Measurements from ENCODE around the gene RTN4IP1.

Gene RTN4IP1

GRCh38 chr6:106547601-106548453, 81.5 kb downstream of the RTN4IP1 start:
- TF ChIP-seq CTCF (IDR thresholded peaks at IDR 0.05; ENCODE audit: low read length) (no peak), EZH2 (optimal IDR thresholded peaks at IDR 0.05; ENCODE audit: low read depth, low read length) (no peak), EZH2phosphoT487 (IDR thresholded peaks at IDR 0.05; ENCODE audit: low read length) (no peak)
- Histone ChIP-seq H3K9me2 (replicated peaks; ENCODE audit: insufficient read depth, low read length) (no peaks in the 10 kb centered on the region), H2AFZ (ENCODE audit: low read length) (no peak overlapping the region), H3K4me1 (ENCODE audit: low read length) (no peaks in the 10 kb centered on the region), H3K9me3 (replicated peaks; ENCODE audit: insufficient read depth, low read length) (no peaks in the 10 kb centered on the region), H3K9ac (ENCODE audit: low read length) (no peak overlapping the region), H3K4me3 (ENCODE audit: low read length) (no peak overlapping the region), H3K27ac (ENCODE audit: low read length) (no peak overlapping the region), H3F3A (ENCODE audit: insufficient read depth, low read length) (no peaks in the 10 kb centered on the region), H3K4me2 (ENCODE audit: low read depth, low read length) (no peak overlapping the region), H3K27me3 (replicated peaks; ENCODE audit: insufficient read depth, low read length) (no peaks in the 10 kb centered on the region), H3K36me3 (replicated peaks; ENCODE audit: insufficient read depth, low read length) (no peaks in the 10 kb centered on the region), H4K20me1 (ENCODE audit: insufficient read depth, low read length) (no peaks in the 10 kb centered on the region), H3K79me2 (ENCODE audit: low read length) (no peaks in the 10 kb centered on the region)
- DNase-seq, result no peak

DNA sequence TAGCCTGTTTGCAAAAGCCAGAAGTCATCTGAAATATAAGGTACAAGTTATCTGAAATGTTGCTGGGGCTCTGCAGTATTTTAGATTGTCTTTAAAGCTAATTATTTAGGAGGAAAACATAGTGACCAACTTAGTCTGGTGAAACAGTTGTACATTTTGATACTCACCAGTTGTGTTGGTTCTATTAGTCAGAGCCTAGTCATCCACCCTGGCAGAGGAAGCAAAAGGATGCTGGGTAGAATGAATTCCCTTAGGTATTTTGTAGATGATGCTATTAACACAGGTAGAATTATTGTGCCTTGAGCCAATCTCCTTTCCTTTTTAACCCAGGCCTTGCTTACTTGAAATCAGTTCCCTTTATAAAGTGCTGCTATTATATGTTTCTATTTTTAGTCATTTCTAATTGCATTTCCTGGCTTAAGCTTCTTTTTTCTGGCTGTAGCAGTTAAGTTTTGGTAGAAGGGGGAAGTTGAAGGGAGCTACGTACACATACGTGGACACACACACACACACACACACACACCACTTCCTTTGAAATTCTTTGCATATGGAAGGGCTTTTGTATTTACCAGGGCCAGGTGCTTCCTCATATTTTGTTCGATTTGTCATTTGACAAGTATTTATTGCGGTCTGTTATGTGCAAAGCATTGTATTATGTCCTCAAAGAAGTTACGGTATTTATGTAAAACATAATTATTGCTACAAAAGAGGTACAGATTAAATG, 82.4 kb downstream of the RTN4IP1 start:
- Histone ChIP-seq H3K79me2 (ENCODE audit: low read length) (no peaks in the 10 kb centered on the region), H3K9me2 (replicated peaks; ENCODE audit: insufficient read depth, low read length) (no peaks in the 10 kb centered on the region), H3K9ac (ENCODE audit: low read length) (no peak overlapping the region), H3K27me3 (replicated peaks; ENCODE audit: insufficient read depth, low read length) (no peaks in the 10 kb centered on the region), H3K36me3 (replicated peaks; ENCODE audit: insufficient read depth, low read length) (no peaks in the 10 kb centered on the region), H3K4me2 (ENCODE audit: low read depth, low read length) (no peak overlapping the region), H2AFZ (ENCODE audit: low read length) (no peak overlapping the region), H3K4me1 (ENCODE audit: low read length) (no peaks in the 10 kb centered on the region), H3K9me3 (replicated peaks; ENCODE audit: insufficient read depth, low read length) (no peaks in the 10 kb centered on the region), H3K4me3 (ENCODE audit: low read length) (no peak overlapping the region), H4K20me1 (ENCODE audit: insufficient read depth, low read length) (no peaks in the 10 kb centered on the region), H3K27ac (ENCODE audit: low read length) (no peak overlapping the region), H3F3A (ENCODE audit: insufficient read depth, low read length) (no peaks in the 10 kb centered on the region)
- TF ChIP-seq EZH2phosphoT487 (IDR thresholded peaks at IDR 0.05; ENCODE audit: low read length) (no peak), EZH2 (optimal IDR thresholded peaks at IDR 0.05; ENCODE audit: low read depth, low read length) (no peak), CTCF (IDR thresholded peaks at IDR 0.05; ENCODE audit: low read length) (no peak)
- no peak for DNase-seq

GRCh38 chr6:106546261-106546690, 83.0 kb downstream of the RTN4IP1 start:
- no peaks in the 10 kb centered on the region for H3K36me3 ChIP-seq (replicated peaks; ENCODE audit: insufficient read depth, low read length)
- H2AFZ ChIP-seq (ENCODE audit: low read length), result no peak overlapping the region
- DNase-seq, result no peak
- no peaks in the 10 kb centered on the region for H3K27me3 ChIP-seq (replicated peaks; ENCODE audit: insufficient read depth, low read length)
- H3K9me2 ChIP-seq (replicated peaks; ENCODE audit: insufficient read depth, low read length), result no peaks in the 10 kb centered on the region
- H3K9me3 ChIP-seq (replicated peaks; ENCODE audit: insufficient read depth, low read length), result no peaks in the 10 kb centered on the region
- H3F3A ChIP-seq (ENCODE audit: insufficient read depth, low read length), result no peaks in the 10 kb centered on the region
- no peak overlapping the region for H3K4me2 ChIP-seq (ENCODE audit: low read depth, low read length)
- H3K4me3 ChIP-seq (ENCODE audit: low read length), result no peak overlapping the region
- no peak overlapping the region for H3K9ac ChIP-seq (ENCODE audit: low read length)
- H3K4me1 ChIP-seq (ENCODE audit: low read length), result no peaks in the 10 kb centered on the region
- no peaks in the 10 kb centered on the region for H3K79me2 ChIP-seq (ENCODE audit: low read length)
- TF ChIP-seq EZH2phosphoT487 (IDR thresholded peaks at IDR 0.05; ENCODE audit: low read length), result no peak
- no peak for TF ChIP-seq EZH2 (optimal IDR thresholded peaks at IDR 0.05; ENCODE audit: low read depth, low read length)
- TF ChIP-seq CTCF (IDR thresholded peaks at IDR 0.05; ENCODE audit: low read length), result no peak
- H3K27ac ChIP-seq (ENCODE audit: low read length), result no peak overlapping the region
- no peaks in the 10 kb centered on the region for H4K20me1 ChIP-seq (ENCODE audit: insufficient read depth, low read length)

Measured in MM.1S (cell line).